SK-N-SH (cell line): Measurements from ENCODE around the gene SLC9A7. TPM values are rescaled to one million over a fixed set of nuclear protein-coding genes. Genes with fewer than 3 reads are reported as not detected.

Experiments
- CTCF ChIA-PET: fragments of 300-600, 350-600 bp; formaldehyde crosslinking; extraction: SDS; loops from one replicate; lab custom pipeline; 2021; lab: Yijun Ruan, JAX
- POLR2A ChIA-PET: fragments of 350-600 bp; sonication (Branson Sonifier 250); formaldehyde crosslinking; extraction: SDS; loops from one replicate; lab custom pipeline; 2020; ENCODE audit warnings: antibody characterized with exemption, inconsistent platforms; lab: Yijun Ruan, JAX
- DNase-seq: peaks from one replicate; pipeline ENCODE4 v3.0.0; 2012
- H2AFZ ChIP-seq: fragments of 200-600 bp; sonication (generic); 2 replicates; pipeline ENCODE4 v1.8.1; 2016; ENCODE audit warnings: antibody characterized with exemption, mild to moderate bottlenecking, low read depth
- H3F3A ChIP-seq: fragments of 200-600 bp; sonication (generic); replicated peaks from 2 replicates; pipeline ENCODE3; 2016; ENCODE audit warnings: antibody characterized with exemption, mild to moderate bottlenecking; ENCODE audit not compliant: insufficient read depth
- H3K27ac ChIP-seq, 2 experiments: fragments of 200-500 bp in 1 of 2; fragments of 200-600 bp in 1 of 2; sonication (Bioruptor generic) in 1 of 2; sonication (generic), shearing (Covaris generic) in 1 of 2; 2 replicates each; pipeline versions ENCODE4 v1.5.1 to v1.6.1; 2014 to 2016; ENCODE audit warnings: low read depth in 2 of 2, inconsistent platforms in 1 of 2, low read length in 1 of 2, mild to moderate bottlenecking in 1 of 2, mixed read lengths in 1 of 2
- H3K27me3 ChIP-seq: fragments of 200-600 bp; sonication (generic), shearing (Covaris generic); 2 replicates; pipeline ENCODE4 v1.6.1; 2016; ENCODE audit warnings: mixed run types; ENCODE audit not compliant: insufficient read depth
- H3K36me3 ChIP-seq, 2 experiments: fragments of 200-500 bp in 1 of 2; fragments of 200-600 bp in 1 of 2; sonication (Bioruptor generic) in 1 of 2; sonication (generic) in 1 of 2; replicated peaks in 1 of 2; 2 replicates each; pipeline versions ENCODE3 to v1.5.1; 2014 to 2016; ENCODE audit warnings: low read length in 1 of 2, mild to moderate bottlenecking in 1 of 2; ENCODE audit not compliant: insufficient read depth in 2 of 2, control insufficient read depth in 1 of 2
- H3K4me1 ChIP-seq, 2 experiments: fragments of 200-500 bp in 1 of 2; fragments of 200-600 bp in 1 of 2; sonication (Bioruptor generic) in 1 of 2; sonication (generic), shearing (Covaris generic) in 1 of 2; 2 replicates each; pipeline versions ENCODE4 v1.5.1 to v1.6.1; 2014 to 2016; ENCODE audit warnings: low read depth in 1 of 2, low read length in 1 of 2, mixed run types in 1 of 2; ENCODE audit not compliant: insufficient read depth in 2 of 2, control insufficient read depth in 1 of 2
- H3K4me2 ChIP-seq: fragments of 200-600 bp; sonication (generic), shearing (Covaris generic); 2 replicates; pipeline ENCODE4 v1.6.1; 2017; ENCODE audit warnings: mixed run types
- H3K4me3 ChIP-seq, 2 experiments: fragments of 200-500 bp in 1 of 2; fragments of 200-600 bp in 1 of 2; sonication (Bioruptor generic) in 1 of 2; sonication (generic), shearing (Covaris generic) in 1 of 2; 2 replicates each; pipeline versions ENCODE4 v1.5.1 to v1.8.1; 2014 to 2016; ENCODE audit warnings: low read depth in 2 of 2, inconsistent platforms in 1 of 2, low read length in 1 of 2, mild to moderate bottlenecking in 1 of 2, mixed read lengths in 1 of 2, moderate library complexity in 1 of 2
- H3K79me2 ChIP-seq: fragments of 200-600 bp; sonication (generic); 2 replicates; pipeline ENCODE4 v1.8.1; 2017; ENCODE audit warnings: mild to moderate bottlenecking; ENCODE audit not compliant: insufficient read depth
- H3K9ac ChIP-seq: fragments of 200-600 bp; sonication (generic); 2 replicates; pipeline ENCODE4 v1.6.1; 2017; ENCODE audit warnings: mixed run types
- H3K9me2 ChIP-seq: fragments of 200-600 bp; sonication (generic); 2 replicates; pipeline ENCODE4 v1.6.1; 2017; ENCODE audit warnings: mixed run types
- H3K9me3 ChIP-seq: fragments of 200-600 bp; sonication (generic); 2 replicates; pipeline ENCODE4 v1.6.1; 2017; ENCODE audit warnings: mixed run types, mild to moderate bottlenecking, moderate library complexity
- H4K20me1 ChIP-seq: fragments of 200-600 bp; sonication (generic); 2 replicates; pipeline ENCODE4 v1.6.1; 2017; ENCODE audit warnings: mild to moderate bottlenecking, mixed run types; ENCODE audit not compliant: insufficient read depth
- ELF1 ChIP-seq: IDR thresholded peaks from 2 replicates; pipeline ENCODE4 v1.4.0; 2012
- EP300 ChIP-seq, 2 experiments: IDR thresholded peaks; 2 replicates each; pipeline versions ENCODE4 v1.4.0 to v1.6.1; 2012; ENCODE audit warnings: borderline replicate concordance in 1 of 2, low read depth in 1 of 2, low read length in 1 of 2
- EZH2phosphoT487 ChIP-seq: fragments of 200-600 bp; sonication (generic); IDR thresholded peaks from 2 replicates; pipeline ENCODE4 v1.6.1; 2017; ENCODE audit warnings: low read depth, mixed run types, mild to moderate bottlenecking, antibody characterized with exemption, moderate library complexity, borderline replicate concordance
- FOSL2 ChIP-seq: IDR thresholded peaks from 2 replicates; pipeline ENCODE4 v1.4.0; 2012; ENCODE audit warnings: low read depth, mild to moderate bottlenecking, moderate library complexity, borderline replicate concordance
- FOXJ3 ChIP-seq: sonication (generic); formaldehyde crosslinking; IDR thresholded peaks from 2 replicates; pipeline ENCODE4 v1.5.1; 2020; ENCODE audit warnings: mild to moderate bottlenecking, missing genetic modification reagents
- GATA2 ChIP-seq: sonication (generic); formaldehyde crosslinking; IDR thresholded peaks from 2 replicates; pipeline ENCODE4 v1.5.0; 2020; ENCODE audit warnings: mild to moderate bottlenecking, missing genetic modification reagents
- MAX ChIP-seq: IDR thresholded peaks from 2 replicates; pipeline ENCODE4 v1.4.0; 2012; ENCODE audit warnings: low read depth
- MXI1 ChIP-seq: IDR thresholded peaks from 2 replicates; pipeline ENCODE4 v1.6.1; 2012; ENCODE audit warnings: mild to moderate bottlenecking, low read depth, low read length, improper control_type of control experiment
- NRF1 ChIP-seq: IDR thresholded peaks from 2 replicates; pipeline ENCODE4 v1.6.1; 2012; ENCODE audit warnings: low read depth, mild to moderate bottlenecking, low read length
- PBX3 ChIP-seq: IDR thresholded peaks from 2 replicates; pipeline ENCODE4; 2012
- POLR2AphosphoS5 ChIP-seq: IDR thresholded peaks from 2 replicates; pipeline ENCODE4 v1.6.1; 2012; ENCODE audit warnings: low read depth, low read length
- TCF12 ChIP-seq: IDR thresholded peaks from 2 replicates; pipeline ENCODE4 v1.4.0; 2012
- TEAD4 ChIP-seq: IDR thresholded peaks from 2 replicates; pipeline ENCODE4 v1.4.0; 2012; ENCODE audit warnings: mild to moderate bottlenecking, borderline replicate concordance; ENCODE audit not compliant: insufficient read depth
- USF1 ChIP-seq: IDR thresholded peaks from 2 replicates; pipeline ENCODE4 v1.4.0; 2012; ENCODE audit warnings: low read depth, borderline replicate concordance
- WGBS: methylation state at CpG from one replicate; pipeline ENCODE4 v1.1.6; 2017; ENCODE audit warnings: low lambda C conversion rate; 5-methylcytosine and 5-hydroxymethylcytosine counted together
- polyA plus RNA-seq, 3 experiments: library from polyadenylated mRNA; depleted of rRNA; stranded (reverse); fragments of >200 nt; gene quantifications; 2 replicates each; pipeline ENCODE4 v1.2.3, GENCODE V29; 2012
- TF ChIP-seq, protein P1 (sequence below): fragments of 150-350 bp; IDR thresholded peaks from 2 replicates; pipeline ENCODE4 v1.6.1; 2016; ENCODE audit warnings: mild to moderate bottlenecking, low read depth, low read length

Gene SLC9A7
- polyA plus RNA-seq, 1 of the 3 experiments (the other 2 are of a cell fraction): 10.5 TPM

GRCh38 chrX:46584736-46585135 is 174.2 kb downstream of the SLC9A7 start:
- H4K20me1 ChIP-seq: no peaks in the 10 kb centered on the region
- peaks cover 30% of the 10 kb centered on the region for H3F3A ChIP-seq
- H3K9me3 ChIP-seq: no peaks in the 10 kb centered on the region
- no peak overlapping the region for H3K4me3 ChIP-seq
- DNase-seq: no peak
- POLR2A ChIA-PET: no interaction called here
- peaks cover 37% of the 10 kb centered on the region for H3K79me2 ChIP-seq
- TF ChIP-seq ELF1 (0 out of 2 replicates have a peak, but pooled peaks have one; percentile 2), PBX3 (peak; percentile 24), USF1 (no peak), TEAD4 (no peak)
- TF ChIP-seq, all 33 proteins: peak for 2
- CTCF ChIA-PET: interaction anchor here (1.5 kb wide), 1 partner anchor 102 kb away, joined by 3 read pairs; no protein-coding TSS in a partner anchor
- Histone ChIP-seq H3K4me2 (no peak overlapping the region), H3K27me3 (no peaks in the 10 kb centered on the region), H3K9me2 (no peaks in the 10 kb centered on the region), H3K36me3 (no peaks in the 10 kb centered on the region), H3K9ac (no peak overlapping the region), H3K27ac (peak overlapping the region; percentile 35 to 98), H3K4me1 (peaks cover 0 to 44% of the 10 kb centered on the region in 2 experiments; a peak in 2 of 4 replicates), H2AFZ (no peak overlapping the region)
- WGBS: 14% methylated on average over 2 of the region's 2 CpGs

DNA sequence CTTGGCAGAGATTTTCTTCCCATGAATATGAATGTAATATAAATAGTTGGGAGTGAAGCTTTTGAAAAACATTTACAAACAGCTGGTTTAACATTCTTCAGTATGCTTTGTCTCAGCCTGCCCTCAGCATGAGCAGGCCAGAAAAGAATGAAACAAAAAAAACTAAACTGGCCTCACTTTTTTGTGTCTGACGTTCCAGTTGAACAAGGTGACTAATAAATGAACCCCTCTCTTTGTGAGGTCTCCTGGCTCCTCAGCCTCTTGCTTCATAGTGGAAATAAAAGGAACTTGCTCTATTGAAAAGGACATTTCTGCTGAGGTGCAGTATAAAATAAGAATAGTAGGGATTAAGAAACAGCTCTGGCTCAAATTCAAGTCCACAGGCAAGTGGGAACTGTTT is 176.0 kb downstream of the SLC9A7 start:
- Histone ChIP-seq H3K9me3 (no peaks in the 10 kb centered on the region), H3K79me2 (peaks cover 41% of the 10 kb centered on the region; the same call in 1 of the 2 replicates), H3K4me2 (peak overlapping the region; percentile 70), H3K9ac (peak overlapping the region; percentile 76; the same call in 1 of the 2 replicates), H3F3A (peaks cover 30% of the 10 kb centered on the region), H3K4me1 (peaks cover 0 to 29% of the 10 kb centered on the region in 2 experiments; a peak in 2 of 4 replicates), H2AFZ (no peak overlapping the region), H4K20me1 (no peaks in the 10 kb centered on the region), H3K27me3 (no peaks in the 10 kb centered on the region), H3K27ac (peak overlapping the region; percentile 53 to 98; a peak in 3 of 4 replicates), H3K9me2 (no peaks in the 10 kb centered on the region), H3K4me3 (peak overlapping the region in 1 of 2 experiments; percentile 12; a peak in 1 of 4 replicates), H3K36me3 (peaks cover 0 to 3% of the 10 kb centered on the region in 2 experiments)
- POLR2A ChIA-PET: no interaction called here
- no peak for DNase-seq
- TF ChIP-seq GATA2 (CRISPR knock-in tag) (no peak), FOSL2 (peak; percentile 20; the same call in 1 of the 2 replicates), USF1 (no peak), MAX (no peak), MXI1 (no peak), PBX3 (peak; percentile 22; the same call in 1 of the 2 replicates), NRF1 (no peak), FOXJ3 (CRISPR knock-in tag) (no peak), POLR2AphosphoS5 (no peak), EZH2phosphoT487 (no peak), EP300 (IDR thresholded peaks at IDR 0.05; ENCODE audit: borderline replicate concordance in 1 of 2, low read depth in 1 of 2, low read length in 1 of 2) (peak in 1 of 2 experiments; percentile 23; a peak in 1 of 4 replicates), TCF12 (peak; percentile 35; the same call in 1 of the 2 replicates)
- TF ChIP-seq, protein P1, sequence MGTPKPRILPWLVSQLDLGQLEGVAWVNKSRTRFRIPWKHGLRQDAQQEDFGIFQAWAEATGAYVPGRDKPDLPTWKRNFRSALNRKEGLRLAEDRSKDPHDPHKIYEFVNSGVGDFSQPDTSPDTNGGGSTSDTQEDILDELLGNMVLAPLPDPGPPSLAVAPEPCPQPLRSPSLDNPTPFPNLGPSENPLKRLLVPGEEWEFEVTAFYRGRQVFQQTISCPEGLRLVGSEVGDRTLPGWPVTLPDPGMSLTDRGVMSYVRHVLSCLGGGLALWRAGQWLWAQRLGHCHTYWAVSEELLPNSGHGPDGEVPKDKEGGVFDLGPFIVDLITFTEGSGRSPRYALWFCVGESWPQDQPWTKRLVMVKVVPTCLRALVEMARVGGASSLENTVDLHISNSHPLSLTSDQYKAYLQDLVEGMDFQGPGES: no peak
- WGBS: 5% methylated on average over 1 of the region's 1 CpG
- CTCF ChIA-PET: interaction anchor here (0.7 kb wide), 1 partner anchor 10 kb away, joined by 4 read pairs; no protein-coding TSS in a partner anchor
